Natural killer cell (primary cell): Measurements from ENCODE around the gene CDH18. TPM values are rescaled to one million over a fixed set of nuclear protein-coding genes. Genes with fewer than 3 reads are reported as not detected.

ENCODE experiments used
- ATAC-seq, 3 donors: fragments of 150-1000 bp in 2 of 3; fragments of 200-7000 bp in 1 of 3; cut with Tn5 transposase; 1 replicate in 1 of 3; 2 replicates in 2 of 3; pipeline ENCODE4 v1.10.0; 2021; ENCODE audit warnings: mild to moderate bottlenecking in 2 of 3, moderate library complexity in 2 of 3
- DNase-seq, 2 donors: peaks; one replicate each; pipeline versions ENCODE4 v3.0.0 to v3.0.0-alpha.2; 2013 to 2021; ENCODE audit warnings: mixed read lengths in 1 of 2
- H3K27ac ChIP-seq: one replicate; pipeline ENCODE4 v1.5.1; 2013; ENCODE audit warnings: mild to moderate bottlenecking, low read length
- H3K27me3 ChIP-seq: one replicate; pipeline ENCODE4 v1.6.1; 2013; ENCODE audit warnings: low read length; ENCODE audit not compliant: control insufficient read depth, insufficient read depth
- H3K36me3 ChIP-seq: one replicate; pipeline ENCODE4 v1.6.1; 2013; ENCODE audit warnings: low read length; ENCODE audit not compliant: control insufficient read depth, insufficient read depth
- H3K4me1 ChIP-seq: one replicate; pipeline ENCODE4 v1.6.1; 2013; ENCODE audit warnings: low read length; ENCODE audit not compliant: control insufficient read depth, insufficient read depth
- H3K4me3 ChIP-seq: one replicate; pipeline ENCODE4 v1.5.1; 2013; ENCODE audit warnings: low read length
- H3K9me3 ChIP-seq: one replicate; pipeline ENCODE4 v1.6.1; 2013; ENCODE audit warnings: low read length; ENCODE audit not compliant: control insufficient read depth, insufficient read depth
- H3K27ac Mint-ChIP-seq, 2 donors: one replicate each; pipeline ENCODE4 v1.8.0; 2022; ENCODE audit warnings: mild to moderate bottlenecking in 2 of 2, mixed read lengths in 2 of 2, moderate library complexity in 1 of 2
- H3K27me3 Mint-ChIP-seq, 2 donors: one replicate each; pipeline ENCODE4 v1.8.0; 2022; ENCODE audit warnings: low read depth in 2 of 2, mixed read lengths in 2 of 2
- H3K36me3 Mint-ChIP-seq: one replicate; pipeline ENCODE4 v1.8.0; 2022; ENCODE audit warnings: mixed read lengths
- H3K4me1 Mint-ChIP-seq, 2 donors: one replicate each; pipeline ENCODE4 v1.8.0; 2022; ENCODE audit warnings: mixed read lengths in 2 of 2
- H3K4me3 Mint-ChIP-seq: one replicate; pipeline ENCODE4 v1.8.0; 2022; ENCODE audit warnings: mild to moderate bottlenecking, moderate library complexity, mixed read lengths
- H3K9me3 Mint-ChIP-seq, 2 donors: one replicate each; pipeline ENCODE4 v1.8.0; 2022; ENCODE audit warnings: mixed read lengths in 2 of 2
- WGBS: methylation state at CpG from one replicate; pipeline ENCODE4 v1.1.7; 2013; ENCODE audit warnings: missing lambda C conversion rate; ENCODE audit not compliant: insufficient coverage; 5-methylcytosine and 5-hydroxymethylcytosine counted together
- intact Hi-C: fragments of 100-400 bp; cut with micrococcal nuclease; formaldehyde crosslinking; loops from one replicate; pipeline ENCODE4 v1.14.2; 2022
- total RNA-seq, 4 donors: library from RNA; stranded (reverse); fragments of 120-200 nt in 1 of 4; gene quantifications; one replicate each; pipeline versions ENCODE4 v1.2.3 to v1.2.4, GENCODE V29; 2013 to 2022
- TF ChIP-seq, protein P1 (sequence below): fragments of 200-600 bp; IDR thresholded peaks from one replicate; pipeline ENCODE4 v1.8.0; 2022; ENCODE audit warnings: antibody characterized with exemption

CDH18 gene
- total RNA-seq, 3 donors from 2014 or later (not counting 1 experiment from before 2014, with no cell fraction given): not detected

DNA sequence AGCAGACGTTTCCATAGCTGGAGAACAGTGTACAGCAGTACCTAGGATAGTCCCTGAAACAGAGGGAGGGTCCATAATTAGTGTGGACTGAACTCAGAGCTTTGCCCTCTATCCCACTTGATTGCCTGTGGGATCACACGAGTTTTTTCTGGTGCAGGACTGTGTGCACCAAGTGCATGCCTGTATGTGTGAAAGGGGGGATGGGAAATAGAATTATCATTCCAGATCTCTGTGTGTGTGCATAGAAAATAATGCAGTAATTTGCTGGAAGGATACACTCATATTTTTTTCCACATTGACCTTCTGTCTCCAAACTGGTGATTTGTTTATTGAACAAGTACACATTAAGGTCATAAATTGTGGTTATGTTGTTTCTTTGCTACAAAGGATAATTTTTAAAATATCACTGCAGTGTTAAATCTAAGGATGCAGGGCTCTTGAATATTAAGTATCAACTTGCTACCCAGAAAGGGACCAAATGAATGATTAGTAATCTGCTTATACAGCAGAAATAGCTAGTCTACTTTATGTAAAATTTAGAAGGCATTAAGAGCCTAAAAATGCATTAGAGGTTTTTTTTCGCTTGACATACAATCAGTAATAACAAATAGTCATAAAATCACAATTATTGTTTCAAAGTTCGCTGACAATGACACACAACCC lies 292.9 kb downstream of the CDH18 start:
- Mint-ChIP-seq H3K4me3 (no peak overlapping the region), H3K36me3 (no peaks in the 10 kb centered on the region), H3K27ac (no peak overlapping the region), H3K9me3 (peaks cover 5% of the 10 kb centered on the region in 2 donors), H3K4me1 (no peaks in the 10 kb centered on the region), H3K27me3 (no peaks in the 10 kb centered on the region)
- Histone ChIP-seq H3K27me3 (no peaks in the 10 kb centered on the region), H3K4me1 (no peaks in the 10 kb centered on the region), H3K4me3 (no peak overlapping the region), H3K27ac (no peak overlapping the region), H3K36me3 (no peaks in the 10 kb centered on the region), H3K9me3 (peaks cover 3% of the 10 kb centered on the region)
- ATAC-seq (no peak), DNase-seq (no peak)
- TF ChIP-seq, protein P1, sequence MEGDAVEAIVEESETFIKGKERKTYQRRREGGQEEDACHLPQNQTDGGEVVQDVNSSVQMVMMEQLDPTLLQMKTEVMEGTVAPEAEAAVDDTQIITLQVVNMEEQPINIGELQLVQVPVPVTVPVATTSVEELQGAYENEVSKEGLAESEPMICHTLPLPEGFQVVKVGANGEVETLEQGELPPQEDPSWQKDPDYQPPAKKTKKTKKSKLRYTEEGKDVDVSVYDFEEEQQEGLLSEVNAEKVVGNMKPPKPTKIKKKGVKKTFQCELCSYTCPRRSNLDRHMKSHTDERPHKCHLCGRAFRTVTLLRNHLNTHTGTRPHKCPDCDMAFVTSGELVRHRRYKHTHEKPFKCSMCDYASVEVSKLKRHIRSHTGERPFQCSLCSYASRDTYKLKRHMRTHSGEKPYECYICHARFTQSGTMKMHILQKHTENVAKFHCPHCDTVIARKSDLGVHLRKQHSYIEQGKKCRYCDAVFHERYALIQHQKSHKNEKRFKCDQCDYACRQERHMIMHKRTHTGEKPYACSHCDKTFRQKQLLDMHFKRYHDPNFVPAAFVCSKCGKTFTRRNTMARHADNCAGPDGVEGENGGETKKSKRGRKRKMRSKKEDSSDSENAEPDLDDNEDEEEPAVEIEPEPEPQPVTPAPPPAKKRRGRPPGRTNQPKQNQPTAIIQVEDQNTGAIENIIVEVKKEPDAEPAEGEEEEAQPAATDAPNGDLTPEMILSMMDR: no peak
- 45% methylated on average over 2 of the region's 4 CpGs for WGBS
- intact Hi-C loops: no loop called here

DNA sequence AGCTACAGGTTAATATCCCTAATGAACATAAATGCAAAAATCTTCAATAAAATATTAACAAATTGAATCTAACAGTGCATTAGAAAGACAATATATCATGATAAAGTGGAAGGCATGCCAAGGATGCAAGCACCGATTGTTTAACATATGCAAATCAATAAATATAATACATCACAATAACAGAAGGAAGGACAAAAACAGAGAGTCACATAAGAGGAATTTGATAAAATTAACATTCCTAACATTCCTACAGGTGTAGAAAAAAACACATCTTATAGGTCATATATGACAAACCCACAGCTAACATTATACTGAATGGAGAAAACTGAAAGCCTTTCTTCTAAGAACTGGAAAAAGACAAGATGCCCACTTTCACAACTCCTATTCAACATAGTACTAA lies 297.0 kb downstream of the CDH18 start:
- intact Hi-C loops: no loop called here
- no peak overlapping the region for H3K4me3 Mint-ChIP-seq
- TF ChIP-seq, protein P1: no peak
- no peaks in the 10 kb centered on the region for H3K4me1 Mint-ChIP-seq
- Histone ChIP-seq H3K27ac (no peak overlapping the region), H3K4me3 (no peak overlapping the region), H3K36me3 (no peaks in the 10 kb centered on the region), H3K9me3 (peaks cover 11% of the 10 kb centered on the region), H3K27me3 (no peaks in the 10 kb centered on the region), H3K4me1 (no peaks in the 10 kb centered on the region)
- H3K36me3 Mint-ChIP-seq: peaks cover 8% of the 10 kb centered on the region
- ATAC-seq (no peak), DNase-seq (no peak)
- H3K9me3 Mint-ChIP-seq: peaks cover 10 to 14% of the 10 kb centered on the region in 2 donors
- WGBS: no CpG with 5 or more reads among the region's 1 CpG
- H3K27me3 Mint-ChIP-seq: no peaks in the 10 kb centered on the region
- H3K27ac Mint-ChIP-seq: no peak overlapping the region

DNA sequence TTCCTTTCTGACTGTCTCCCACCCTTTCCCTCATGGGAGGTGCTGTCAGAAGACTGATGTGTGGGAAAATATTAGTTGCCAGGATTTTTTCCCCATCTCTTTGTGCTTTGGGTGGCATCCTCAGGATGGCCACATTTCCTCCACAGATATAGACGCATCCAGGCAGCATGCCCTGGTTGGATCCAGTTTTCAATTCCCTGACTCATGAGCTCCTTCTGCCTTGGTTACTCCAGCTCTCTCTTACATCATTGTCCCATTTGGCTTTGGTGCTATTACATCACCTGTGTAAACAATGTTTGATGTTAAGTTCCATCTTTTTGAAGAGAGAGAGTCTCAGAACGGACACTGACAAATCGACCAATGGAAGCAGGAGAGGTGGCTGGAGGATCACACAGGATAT lies 302.5 kb downstream of the CDH18 start:
- no peak overlapping the region for H3K27ac ChIP-seq
- H3K36me3 ChIP-seq: no peaks in the 10 kb centered on the region
- 98% methylated on average over 2 of the region's 3 CpGs for WGBS
- Mint-ChIP-seq H3K9me3 (peaks cover 16 to 20% of the 10 kb centered on the region in 2 donors), H3K4me1 (no peaks in the 10 kb centered on the region), H3K27me3 (no peaks in the 10 kb centered on the region), H3K4me3 (no peak overlapping the region), H3K36me3 (peaks cover 24% of the 10 kb centered on the region), H3K27ac (no peak overlapping the region)
- peaks cover 21% of the 10 kb centered on the region for H3K9me3 ChIP-seq
- DNase-seq (no peak), ATAC-seq (no peak)
- no peaks in the 10 kb centered on the region for H3K4me1 ChIP-seq
- H3K4me3 ChIP-seq: no peak overlapping the region
- H3K27me3 ChIP-seq: no peaks in the 10 kb centered on the region
- intact Hi-C loops: no loop called here
- TF ChIP-seq, protein P1: no peak

DNA sequence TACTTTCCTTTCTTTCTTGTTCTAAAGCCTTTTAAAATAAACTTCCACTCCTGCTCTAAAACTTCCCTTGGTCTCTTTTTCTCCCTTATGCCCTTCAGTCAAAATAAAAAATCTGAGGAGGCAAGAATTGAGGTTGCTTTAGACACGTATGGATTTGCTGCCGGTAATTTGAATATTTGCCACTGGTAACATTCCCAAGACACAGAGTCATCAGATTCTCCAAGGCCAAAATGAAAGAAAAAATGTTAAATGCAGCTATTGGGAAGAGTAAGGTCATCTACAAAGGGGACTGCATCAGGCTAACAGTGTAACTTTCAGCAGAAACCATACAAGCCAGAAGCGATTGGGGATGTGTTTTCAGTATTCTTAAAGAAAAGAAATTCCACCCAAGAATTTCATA lies 311.1 kb downstream of the CDH18 start:
- WGBS: 44% methylated on average over 2 of the region's 3 CpGs
- Mint-ChIP-seq H3K36me3 (peaks cover 25% of the 10 kb centered on the region), H3K27me3 (no peaks in the 10 kb centered on the region), H3K9me3 (peaks cover 10 to 21% of the 10 kb centered on the region in 2 donors), H3K4me1 (no peaks in the 10 kb centered on the region), H3K4me3 (no peak overlapping the region), H3K27ac (no peak overlapping the region)
- no peaks in the 10 kb centered on the region for H3K4me1 ChIP-seq
- no peaks in the 10 kb centered on the region for H3K36me3 ChIP-seq
- no peak for ATAC-seq
- DNase-seq: no peak
- TF ChIP-seq, protein P1: no peak
- intact Hi-C loops: no loop called here
- H3K4me3 ChIP-seq: no peak overlapping the region
- H3K27ac ChIP-seq: no peak overlapping the region
- H3K9me3 ChIP-seq: peaks cover 4% of the 10 kb centered on the region
- H3K27me3 ChIP-seq: no peaks in the 10 kb centered on the region
